A673 (cell line): ENCODE results near the gene NUDT8. TPM values are rescaled to one million over a fixed set of nuclear protein-coding genes. Genes with fewer than 3 reads are reported as not detected.

ENCODE experiments used
- BruUV-seq: library from RNA; stranded (reverse); fragments of 400-500 nt; replicated peaks from 2 replicates; lab custom pipeline; 2021; lab: Mats Ljungman, UMichigan
- CTCF ChIA-PET: fragments of 300-600 bp; sonication (Branson Sonifier 250); formaldehyde crosslinking; loops from one replicate; lab custom pipeline; 2022; ENCODE audit warnings: antibody characterized with exemption; lab: Charles Lee
- POLR2A ChIA-PET: fragments of 300-600 bp; sonication (Branson Sonifier 250); formaldehyde crosslinking; loops from one replicate; lab custom pipeline; 2022; ENCODE audit warnings: antibody characterized with exemption; ENCODE audit not compliant: low non-redundant PET; lab: Charles Lee
- DNase-seq: peaks from one replicate; pipeline ENCODE4 v3.0.0-alpha.2; 2015; ENCODE audit warnings: low spot score
- H3K27ac ChIP-seq: fragments of 200-600 bp; sonication (generic); 2 replicates; pipeline ENCODE4 v1.5.1; 2016; ENCODE audit warnings: mixed run types, low read depth, mild to moderate bottlenecking, mixed read lengths, antibody characterized with exemption, low read length; ENCODE audit not compliant: poor library complexity, severe bottlenecking
- H3K27me3 ChIP-seq: fragments of 200-600 bp; sonication (generic); replicated peaks from 2 replicates; pipeline ENCODE4 v1.6.1; 2017; ENCODE audit warnings: mixed run types, low read depth, mild to moderate bottlenecking, mixed read lengths, antibody characterized with exemption, low read length; ENCODE audit not compliant: insufficient read depth, poor library complexity
- H3K36me3 ChIP-seq: fragments of 200-600 bp; sonication (generic); 2 replicates; pipeline ENCODE4 v1.6.1; 2016; ENCODE audit warnings: mixed run types, mild to moderate bottlenecking, mixed read lengths, antibody characterized with exemption, low read length; ENCODE audit not compliant: insufficient read depth, poor library complexity, severe bottlenecking
- H3K4me1 ChIP-seq: fragments of 200-600 bp; sonication (generic); 2 replicates; pipeline ENCODE4 v1.6.1; 2017; ENCODE audit warnings: mixed run types, mild to moderate bottlenecking, mixed read lengths, antibody characterized with exemption, low read length; ENCODE audit not compliant: insufficient read depth, poor library complexity, severe bottlenecking
- H3K4me3 ChIP-seq: fragments of 200-600 bp; sonication (generic); 2 replicates; pipeline ENCODE4 v1.5.1; 2016; ENCODE audit warnings: low read depth, mixed run types, mild to moderate bottlenecking, mixed read lengths, low read length; ENCODE audit not compliant: poor library complexity, severe bottlenecking
- H3K9me3 ChIP-seq: fragments of 200-600 bp; sonication (generic); 2 replicates; pipeline ENCODE4 v1.6.1; 2016; ENCODE audit warnings: mixed run types, low read depth, mild to moderate bottlenecking, mixed read lengths, antibody characterized with exemption, low read length; ENCODE audit not compliant: poor library complexity, severe bottlenecking
- EZH2 ChIP-seq: fragments of 200-600 bp; sonication (generic); IDR thresholded peaks from 2 replicates; pipeline ENCODE4 v1.6.1; 2017; ENCODE audit warnings: borderline replicate concordance, low read depth, mild to moderate bottlenecking, mixed read lengths, antibody characterized with exemption, low read length; ENCODE audit not compliant: poor library complexity, severe bottlenecking
- intact Hi-C: fragments of 100-400 bp; cut with micrococcal nuclease; formaldehyde crosslinking; loops from one replicate; pipeline ENCODE4 v1.10.0; 2022; ENCODE audit not compliant: unreplicated experiment
- total RNA-seq: library from RNA; stranded (reverse); gene quantifications from 2 replicates; pipeline ENCODE4 v1.2.3, GENCODE V29; 2021
- TF ChIP-seq, protein P1 (sequence below): fragments of 300-800, 200-600 bp; sonication (generic); conservative IDR thresholded peaks from 2 replicates; pipeline ENCODE4 v1.5.1; 2017; ENCODE audit warnings: low read depth, mild to moderate bottlenecking, antibody characterized with exemption, low read length, moderate library complexity, mixed read lengths

Gene NUDT8
- total RNA-seq, 1 experiment from 2014 or later, result 3.4 TPM

DNA sequence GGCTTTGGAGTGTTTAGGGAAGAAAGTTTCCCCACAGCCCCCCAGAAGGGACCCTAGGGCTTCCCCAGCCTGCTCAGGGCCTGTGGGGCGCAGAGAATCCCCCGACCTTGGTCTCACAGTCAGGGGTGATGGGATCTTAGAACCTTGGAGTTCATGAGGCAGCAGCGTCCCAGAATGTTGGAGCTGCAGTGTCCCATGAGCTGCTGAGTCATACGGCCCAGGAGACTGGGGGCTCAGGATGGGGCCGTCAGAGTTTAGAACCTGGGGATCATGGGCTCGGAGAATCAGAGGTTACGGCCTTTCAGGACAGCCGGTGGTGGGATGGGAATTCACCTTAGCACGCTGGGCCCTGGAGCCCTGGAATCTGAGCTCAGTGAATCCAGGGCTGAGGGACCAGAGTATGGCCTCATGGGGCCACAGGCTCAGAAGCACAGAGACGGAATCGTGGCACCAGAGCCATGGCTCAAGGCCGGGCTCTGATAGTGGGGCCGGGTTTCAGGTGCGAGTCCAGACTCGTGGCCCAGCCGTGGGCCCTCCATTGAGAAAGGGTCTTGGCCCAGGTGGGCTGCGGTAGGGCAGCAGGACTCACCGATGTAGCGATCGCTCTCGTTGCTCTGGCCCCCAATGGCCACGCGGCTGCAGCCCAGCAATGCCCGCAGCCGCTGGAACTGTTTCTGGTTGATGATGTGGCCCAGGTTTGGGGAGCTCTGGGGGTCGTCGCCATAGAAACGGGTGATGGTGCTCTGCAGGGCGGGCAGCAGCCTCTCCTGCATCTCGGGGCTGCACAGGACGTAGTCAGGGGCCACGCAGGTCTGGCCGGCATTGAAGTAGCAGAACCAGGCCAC, 35.2 kb upstream of the NUDT8 start:
- POLR2A ChIA-PET, result no interaction called here
- CTCF ChIA-PET, result interaction anchor here (0.6 kb wide), 1 partner anchor 896 kb away, joined by 4 read pairs; no protein-coding TSS in a partner anchor

DNA sequence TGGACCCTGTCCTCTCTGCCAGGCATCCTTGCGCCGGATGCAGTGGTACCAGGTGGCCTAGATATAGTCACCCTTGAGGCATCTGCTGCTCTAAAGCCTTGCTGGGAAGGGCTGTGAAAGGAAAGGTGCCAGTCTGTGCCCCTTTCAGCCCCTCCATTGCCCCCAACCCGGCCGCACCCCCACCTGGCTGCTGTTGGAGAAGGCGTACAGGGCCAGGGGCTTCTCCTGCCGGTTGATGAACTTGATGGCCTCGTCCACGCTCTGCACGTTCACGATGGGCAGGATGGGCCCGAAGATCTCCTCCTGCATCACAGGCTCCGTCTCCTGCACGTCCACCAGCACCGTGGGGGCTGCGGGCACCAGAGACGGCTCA, 34.5 kb upstream of the NUDT8 start:
- DNase-seq, result no peak
- no peak overlapping the region for H3K4me3 ChIP-seq
- BruUV-seq, result no TSS peak
- POLR2A ChIA-PET, result no interaction called here
- no peak overlapping the region for H3K27ac ChIP-seq
- TF ChIP-seq EZH2, result no peak
- TF ChIP-seq, protein P1, sequence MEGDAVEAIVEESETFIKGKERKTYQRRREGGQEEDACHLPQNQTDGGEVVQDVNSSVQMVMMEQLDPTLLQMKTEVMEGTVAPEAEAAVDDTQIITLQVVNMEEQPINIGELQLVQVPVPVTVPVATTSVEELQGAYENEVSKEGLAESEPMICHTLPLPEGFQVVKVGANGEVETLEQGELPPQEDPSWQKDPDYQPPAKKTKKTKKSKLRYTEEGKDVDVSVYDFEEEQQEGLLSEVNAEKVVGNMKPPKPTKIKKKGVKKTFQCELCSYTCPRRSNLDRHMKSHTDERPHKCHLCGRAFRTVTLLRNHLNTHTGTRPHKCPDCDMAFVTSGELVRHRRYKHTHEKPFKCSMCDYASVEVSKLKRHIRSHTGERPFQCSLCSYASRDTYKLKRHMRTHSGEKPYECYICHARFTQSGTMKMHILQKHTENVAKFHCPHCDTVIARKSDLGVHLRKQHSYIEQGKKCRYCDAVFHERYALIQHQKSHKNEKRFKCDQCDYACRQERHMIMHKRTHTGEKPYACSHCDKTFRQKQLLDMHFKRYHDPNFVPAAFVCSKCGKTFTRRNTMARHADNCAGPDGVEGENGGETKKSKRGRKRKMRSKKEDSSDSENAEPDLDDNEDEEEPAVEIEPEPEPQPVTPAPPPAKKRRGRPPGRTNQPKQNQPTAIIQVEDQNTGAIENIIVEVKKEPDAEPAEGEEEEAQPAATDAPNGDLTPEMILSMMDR, result no peak
- H3K4me1 ChIP-seq, result no peaks in the 10 kb centered on the region
- no peaks in the 10 kb centered on the region for H3K27me3 ChIP-seq
- H3K9me3 ChIP-seq, result no peaks in the 10 kb centered on the region
- CTCF ChIA-PET, result interaction anchor here (0.6 kb wide), 1 partner anchor 897 kb away, joined by 4 read pairs; no protein-coding TSS in a partner anchor
- intact Hi-C loops, result no loop called here
- no peaks in the 10 kb centered on the region for H3K36me3 ChIP-seq

More for the DNA sequence above, 35.2 kb upstream of the NUDT8 start:
- Histone ChIP-seq H3K4me3 (no peak overlapping the region), H3K4me1 (no peaks in the 10 kb centered on the region), H3K36me3 (no peaks in the 10 kb centered on the region), H3K27me3 (no peaks in the 10 kb centered on the region), H3K9me3 (no peaks in the 10 kb centered on the region), H3K27ac (no peak overlapping the region)
- no peak for DNase-seq
- intact Hi-C loops, result no loop called here
- TF ChIP-seq, protein P1, result no peak
- no peak for TF ChIP-seq EZH2
- no TSS peak for BruUV-seq

DNA sequence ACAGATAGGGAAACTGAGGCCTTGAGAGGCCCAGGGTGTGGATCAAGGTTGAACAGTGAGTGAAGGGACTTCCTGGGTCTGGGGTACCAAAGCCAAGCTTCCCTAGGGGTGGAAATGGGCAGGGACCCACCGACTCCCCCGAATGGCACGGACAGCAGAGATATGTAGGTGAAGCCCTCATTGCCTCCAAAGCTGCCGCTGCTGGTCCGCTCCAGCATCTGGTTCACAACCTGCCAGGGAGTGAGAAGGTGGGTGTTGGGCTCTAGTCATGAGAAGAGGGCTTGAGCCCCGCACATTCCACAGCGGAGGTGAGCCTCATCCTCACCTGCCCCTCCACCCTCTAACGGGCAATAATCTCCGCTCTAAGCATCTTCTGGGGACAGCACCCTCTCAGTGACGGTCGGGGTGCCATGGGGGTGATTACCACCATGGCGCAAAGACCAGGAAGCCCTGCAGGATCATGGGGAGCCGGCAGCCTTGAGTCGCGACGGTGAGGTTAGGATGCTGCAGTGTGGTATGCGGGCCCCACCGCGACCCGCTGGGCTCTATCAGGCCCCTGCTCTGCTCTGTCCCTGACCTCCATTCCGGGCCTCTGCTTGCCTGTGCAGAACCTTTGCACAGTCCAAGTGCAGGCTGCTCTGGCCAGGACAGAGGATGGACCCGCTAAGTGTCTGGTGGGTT, 33.9 kb upstream of the NUDT8 start:
- intact Hi-C loops, result no loop called here
- CTCF ChIA-PET, result no interaction called here

More for the DNA sequence above, 33.9 kb upstream of the NUDT8 start:
- POLR2A ChIA-PET, result no interaction called here
- H3K27me3 ChIP-seq, result no peaks in the 10 kb centered on the region
- H3K4me1 ChIP-seq, result no peaks in the 10 kb centered on the region
- BruUV-seq, result no TSS peak
- H3K36me3 ChIP-seq, result no peaks in the 10 kb centered on the region
- no peak overlapping the region for H3K4me3 ChIP-seq
- DNase-seq, result no peak
- H3K9me3 ChIP-seq, result no peaks in the 10 kb centered on the region
- TF ChIP-seq, protein P1, result no peak
- TF ChIP-seq EZH2, result no peak
- H3K27ac ChIP-seq, result no peak overlapping the region
